ENCODE data around the gene SYNGR3.

The SYNGR3 gene

DNA sequence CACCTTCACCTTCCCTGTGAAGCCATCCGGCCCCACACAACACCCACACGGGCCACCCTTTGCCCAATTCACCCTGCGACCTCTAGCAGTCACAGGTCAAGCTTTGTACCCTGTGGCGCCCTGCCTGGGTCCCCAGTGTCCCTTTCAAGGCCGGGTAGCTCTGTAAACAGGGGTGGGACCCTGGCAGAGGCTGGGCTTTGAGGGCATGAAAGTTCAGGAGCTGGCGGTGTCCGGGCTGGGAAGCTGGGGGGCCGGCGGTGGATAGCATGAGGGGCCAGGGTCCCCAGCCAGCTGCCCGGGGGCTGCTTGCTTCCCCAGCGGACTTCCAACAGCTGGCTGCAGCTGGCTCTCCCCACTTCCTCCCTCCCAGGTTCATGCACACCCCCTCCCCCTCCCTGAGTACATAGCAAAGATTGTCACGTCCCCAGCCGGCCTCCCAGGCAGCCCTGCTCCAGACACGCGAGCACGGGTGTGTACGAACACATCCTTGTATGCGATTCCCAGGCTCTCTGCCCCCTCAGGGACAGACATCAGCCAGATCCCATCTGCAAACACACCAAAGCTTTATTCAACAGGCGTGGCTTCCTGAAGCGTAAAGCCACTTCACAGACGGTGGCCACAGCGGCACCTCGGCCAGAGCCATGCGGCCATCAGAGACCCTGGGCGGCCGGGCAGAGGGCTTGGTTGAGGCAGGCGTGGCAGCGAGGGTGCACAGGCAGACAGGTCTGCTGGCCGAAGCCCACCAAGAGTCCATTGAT is 49.7 kb downstream of the SYNGR3 start:
- Histone ChIP-seq H3K27ac (ENCODE audit: low read depth, low read length) (no peak overlapping the region), H3K9me3 (ENCODE audit: control insufficient read depth, insufficient read depth, low read length) (no peaks in the 10 kb centered on the region), H3F3A (ENCODE audit: control insufficient read depth, insufficient read depth) (no peaks in the 10 kb centered on the region), H3K36me3 (ENCODE audit: control insufficient read depth, low read length) (peaks cover 7% of the 10 kb centered on the region), H3K27me3 (ENCODE audit: control insufficient read depth, low read length) (no peaks in the 10 kb centered on the region), H3K4me1 (ENCODE audit: control insufficient read depth, low read length) (peaks cover 10% of the 10 kb centered on the region; the same call in 1 of the 2 replicates), H3K9me2 (replicated peaks; ENCODE audit: control insufficient read depth, low read length) (no peaks in the 10 kb centered on the region), H3K4me3 (ENCODE audit: low read length) (no peak overlapping the region), H3K4me2 (ENCODE audit: low read length) (no peak overlapping the region), H3K79me2 (ENCODE audit: control insufficient read depth, low read length) (no peaks in the 10 kb centered on the region), H4K20me1 (ENCODE audit: control insufficient read depth, insufficient read depth, low read depth, low read length) (no peaks in the 10 kb centered on the region)
- no peak for TF ChIP-seq EZH2phosphoT487 (IDR thresholded peaks at IDR 0.05; ENCODE audit: borderline replicate concordance, low read length)

DNA sequence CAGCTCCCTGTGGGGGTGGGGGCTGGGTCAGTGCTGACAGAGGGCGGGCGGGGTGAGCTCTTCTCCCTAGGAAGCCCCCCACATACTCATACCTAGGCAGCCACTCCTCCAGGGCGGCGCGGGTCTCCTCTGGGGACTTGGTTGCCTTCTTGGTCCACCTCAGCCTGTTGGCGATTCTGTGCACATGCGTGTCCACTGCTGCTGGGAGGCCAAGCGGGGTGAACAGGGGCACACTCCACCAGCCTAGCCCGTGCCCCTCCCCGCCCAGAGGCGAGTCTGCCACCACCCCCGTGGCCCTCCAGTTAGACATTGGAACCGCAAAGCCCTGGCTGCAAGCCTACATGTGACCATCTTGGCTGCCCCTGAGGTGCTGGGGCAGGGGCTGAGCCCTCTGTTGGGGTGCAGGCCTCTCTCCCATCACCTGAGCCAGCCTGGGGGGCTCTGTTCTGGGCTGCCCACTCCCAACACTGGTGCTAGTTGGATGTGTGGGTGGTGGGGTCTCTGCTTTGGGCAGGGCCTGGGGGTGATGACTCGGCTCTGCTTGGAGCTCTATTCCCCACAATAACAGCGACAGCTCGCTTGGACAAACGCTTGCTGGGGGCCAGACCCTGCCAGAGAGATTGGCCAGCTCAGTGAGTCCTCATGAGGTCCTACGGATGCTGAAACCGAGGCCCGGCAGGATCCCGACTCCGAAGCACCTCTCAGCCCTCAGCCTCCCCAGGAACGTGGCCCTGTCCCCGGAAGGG is 50.4 kb downstream of the SYNGR3 start:
- Histone ChIP-seq H3F3A (ENCODE audit: control insufficient read depth, insufficient read depth) (no peaks in the 10 kb centered on the region), H3K9me2 (replicated peaks; ENCODE audit: control insufficient read depth, low read length) (no peaks in the 10 kb centered on the region), H3K4me2 (ENCODE audit: low read length) (no peak overlapping the region), H3K9me3 (ENCODE audit: control insufficient read depth, insufficient read depth, low read length) (no peaks in the 10 kb centered on the region), H3K27ac (ENCODE audit: low read depth, low read length) (no peak overlapping the region), H3K27me3 (ENCODE audit: control insufficient read depth, low read length) (no peaks in the 10 kb centered on the region), H3K36me3 (ENCODE audit: control insufficient read depth, low read length) (peaks cover 10% of the 10 kb centered on the region), H3K79me2 (ENCODE audit: control insufficient read depth, low read length) (no peaks in the 10 kb centered on the region), H3K4me1 (ENCODE audit: control insufficient read depth, low read length) (peaks cover 10% of the 10 kb centered on the region; the same call in 1 of the 2 replicates), H4K20me1 (ENCODE audit: control insufficient read depth, insufficient read depth, low read depth, low read length) (no peaks in the 10 kb centered on the region), H3K4me3 (ENCODE audit: low read length) (no peak overlapping the region)
- no peak for TF ChIP-seq EZH2phosphoT487 (IDR thresholded peaks at IDR 0.05; ENCODE audit: borderline replicate concordance, low read length)
- TF ChIP-seq, protein P1, sequence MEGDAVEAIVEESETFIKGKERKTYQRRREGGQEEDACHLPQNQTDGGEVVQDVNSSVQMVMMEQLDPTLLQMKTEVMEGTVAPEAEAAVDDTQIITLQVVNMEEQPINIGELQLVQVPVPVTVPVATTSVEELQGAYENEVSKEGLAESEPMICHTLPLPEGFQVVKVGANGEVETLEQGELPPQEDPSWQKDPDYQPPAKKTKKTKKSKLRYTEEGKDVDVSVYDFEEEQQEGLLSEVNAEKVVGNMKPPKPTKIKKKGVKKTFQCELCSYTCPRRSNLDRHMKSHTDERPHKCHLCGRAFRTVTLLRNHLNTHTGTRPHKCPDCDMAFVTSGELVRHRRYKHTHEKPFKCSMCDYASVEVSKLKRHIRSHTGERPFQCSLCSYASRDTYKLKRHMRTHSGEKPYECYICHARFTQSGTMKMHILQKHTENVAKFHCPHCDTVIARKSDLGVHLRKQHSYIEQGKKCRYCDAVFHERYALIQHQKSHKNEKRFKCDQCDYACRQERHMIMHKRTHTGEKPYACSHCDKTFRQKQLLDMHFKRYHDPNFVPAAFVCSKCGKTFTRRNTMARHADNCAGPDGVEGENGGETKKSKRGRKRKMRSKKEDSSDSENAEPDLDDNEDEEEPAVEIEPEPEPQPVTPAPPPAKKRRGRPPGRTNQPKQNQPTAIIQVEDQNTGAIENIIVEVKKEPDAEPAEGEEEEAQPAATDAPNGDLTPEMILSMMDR (IDR thresholded peaks at IDR 0.05; ENCODE audit: low read depth, low read length, poor library complexity, severe bottlenecking), result no peak

DNA sequence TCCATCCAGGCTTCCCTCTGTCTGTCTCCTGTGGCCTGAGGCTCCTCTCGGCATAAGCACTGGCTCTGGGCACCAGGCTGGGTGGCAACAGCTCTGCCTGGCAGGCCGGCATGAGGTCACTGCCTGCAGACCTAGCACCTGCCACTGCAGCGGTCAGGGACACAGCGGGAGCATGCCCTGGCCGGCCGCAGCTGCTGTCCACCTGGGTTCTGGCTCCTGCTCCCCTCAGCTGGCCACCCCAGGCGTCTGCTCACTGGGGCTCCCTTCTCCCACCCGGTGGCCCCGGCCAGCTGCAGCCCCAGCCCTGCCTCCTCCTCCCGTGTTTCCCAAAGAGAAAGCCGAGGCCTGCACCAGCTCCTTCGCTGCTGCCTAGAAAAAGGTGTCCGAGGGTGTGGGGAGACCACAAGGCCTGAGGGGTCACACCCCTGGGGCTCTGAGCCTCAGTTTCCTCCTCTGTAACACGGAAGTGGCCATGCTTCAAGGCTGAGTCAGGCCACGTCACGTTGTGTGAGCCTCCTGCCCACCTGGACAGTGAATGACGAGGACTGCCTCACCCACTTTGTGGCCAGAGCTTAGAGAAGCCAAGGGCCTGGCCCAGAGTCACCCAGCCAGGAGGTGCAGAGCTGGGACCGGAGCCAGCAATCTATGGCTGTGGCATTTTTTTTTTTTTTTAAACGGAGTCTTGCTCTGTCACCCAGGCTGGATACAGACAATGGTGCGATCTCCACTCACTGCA is 51.2 kb downstream of the SYNGR3 start:
- H3K36me3 ChIP-seq (ENCODE audit: control insufficient read depth, low read length), result peaks cover 10% of the 10 kb centered on the region
- no peak overlapping the region for H3K27ac ChIP-seq (ENCODE audit: low read depth, low read length)
- no peak overlapping the region for H3K4me3 ChIP-seq (ENCODE audit: low read length)
- TF ChIP-seq EZH2phosphoT487 (IDR thresholded peaks at IDR 0.05; ENCODE audit: borderline replicate concordance, low read length), result no peak
- TF ChIP-seq, protein P1 (IDR thresholded peaks at IDR 0.05; ENCODE audit: low read depth, low read length, poor library complexity, severe bottlenecking), result no peak
- peaks cover 10% of the 10 kb centered on the region; the same call in 1 of the 2 replicates for H3K4me1 ChIP-seq (ENCODE audit: control insufficient read depth, low read length)
- H3K9me2 ChIP-seq (replicated peaks; ENCODE audit: control insufficient read depth, low read length), result no peaks in the 10 kb centered on the region
- H3K27me3 ChIP-seq (ENCODE audit: control insufficient read depth, low read length), result no peaks in the 10 kb centered on the region
- H3K79me2 ChIP-seq (ENCODE audit: control insufficient read depth, low read length), result peaks cover under 1% of the 10 kb centered on the region
- H3K9me3 ChIP-seq (ENCODE audit: control insufficient read depth, insufficient read depth, low read length), result no peaks in the 10 kb centered on the region
- H3K4me2 ChIP-seq (ENCODE audit: low read length), result no peak overlapping the region
- H3F3A ChIP-seq (ENCODE audit: control insufficient read depth, insufficient read depth), result no peaks in the 10 kb centered on the region
- H4K20me1 ChIP-seq (ENCODE audit: control insufficient read depth, insufficient read depth, low read depth, low read length), result no peaks in the 10 kb centered on the region
